H1 (cell line): ENCODE data around the gene C6orf58. TPM values are rescaled to one million over a fixed set of nuclear protein-coding genes. Genes with fewer than 3 reads are reported as not detected.

Experiments
- CTCF ChIA-PET: fragments of 300-600 bp; sonication (Branson Sonifier 250); formaldehyde crosslinking; loops from one replicate; lab custom pipeline; 2021; ENCODE audit not compliant: partially characterized antibody; lab: Charles Lee
- POLR2A ChIA-PET: fragments of 300-600 bp; sonication (Branson Sonifier 250); formaldehyde crosslinking; loops from one replicate; lab custom pipeline; 2021; ENCODE audit warnings: inconsistent platforms; ENCODE audit not compliant: partially characterized antibody; lab: Charles Lee
- DNase-seq, 2 experiments: peaks; one replicate each; pipeline versions ENCODE4 v3.0.0 to v3.0.0-alpha.2; 2010 to 2022; ENCODE audit warnings: low spot score in 2 of 2, low read depth in 1 of 2, mixed read lengths in 1 of 2
- FAIRE-seq: peaks from 2 replicates; lab custom pipeline; 2011; peaks lifted over from hg19 to GRCh38; lab: Jason Lieb, UNC
- H2AFZ ChIP-seq: 2 replicates; pipeline ENCODE4 v1.8.1; 2012; ENCODE audit warnings: low read length, inconsistent platforms
- H2AK5ac ChIP-seq: 2 replicates; pipeline ENCODE4 v1.6.1; 2013; ENCODE audit warnings: low read depth, low read length
- H2BK120ac ChIP-seq: replicated peaks from 2 replicates; pipeline ENCODE3; 2013; ENCODE audit warnings: low read depth, low read length, inconsistent platforms
- H2BK12ac ChIP-seq: 2 replicates; pipeline ENCODE4 v1.6.1; 2013; ENCODE audit warnings: low read depth, low read length
- H2BK15ac ChIP-seq: 2 replicates; pipeline ENCODE4 v1.6.1; 2013; ENCODE audit warnings: low read length
- H2BK20ac ChIP-seq: 2 replicates; pipeline ENCODE4 v1.6.1; 2013; ENCODE audit warnings: low read length
- H2BK5ac ChIP-seq: 2 replicates; pipeline ENCODE4 v1.6.1; 2013; ENCODE audit warnings: low read depth, low read length
- H3K14ac ChIP-seq: 2 replicates; pipeline ENCODE4 v1.6.1; 2013; ENCODE audit warnings: inconsistent platforms; ENCODE audit not compliant: insufficient read length
- H3K18ac ChIP-seq: 2 replicates; pipeline ENCODE4 v1.6.1; 2013; ENCODE audit warnings: low read length; ENCODE audit errors: extremely low read depth
- H3K23ac ChIP-seq: 2 replicates; pipeline ENCODE4 v1.6.1; 2013; ENCODE audit warnings: inconsistent platforms; ENCODE audit not compliant: insufficient read length
- H3K23me2 ChIP-seq: 2 replicates; pipeline ENCODE4 v1.6.1; 2013; ENCODE audit warnings: low read depth, low read length
- H3K27ac ChIP-seq: 2 replicates; pipeline ENCODE4 v1.6.1; 2011; ENCODE audit warnings: low read depth, low read length, inconsistent platforms
- H3K27me3 ChIP-seq, 4 experiments: replicated peaks in 1 of 4; 1 replicate in 1 of 4; 2 replicates in 3 of 4; pipeline versions ENCODE4 v1.6.1 to v1.8.1; 2011 to 2013; ENCODE audit warnings: low read length in 3 of 4, mild to moderate bottlenecking in 3 of 4, inconsistent platforms in 2 of 4, mixed read lengths in 2 of 4, moderate library complexity in 1 of 4; ENCODE audit not compliant: control insufficient read depth in 3 of 4, insufficient read depth in 3 of 4; ENCODE audit errors: extremely low read depth in 1 of 4
- H3K36me3 ChIP-seq, 4 experiments: 2 replicates each; pipeline versions ENCODE4 v1.6.1 to v1.8.1; 2011 to 2013; ENCODE audit warnings: mild to moderate bottlenecking in 4 of 4, low read length in 3 of 4, moderate library complexity in 2 of 4, control low read depth in 1 of 4, inconsistent platforms in 1 of 4; ENCODE audit not compliant: insufficient read depth in 4 of 4, control insufficient read depth in 2 of 4
- H3K4ac ChIP-seq: replicated peaks from 2 replicates; pipeline ENCODE3; 2013; ENCODE audit warnings: low read length, low read depth, mixed read lengths, inconsistent platforms; ENCODE audit not compliant: insufficient read length
- H3K4me1 ChIP-seq, 4 experiments: replicated peaks in 1 of 4; 1 replicate in 1 of 4; 2 replicates in 3 of 4; pipeline versions ENCODE4 v1.6.1 to v1.8.1; 2011 to 2013; ENCODE audit warnings: low read length in 3 of 4, inconsistent platforms in 2 of 4, mixed read lengths in 1 of 4; ENCODE audit not compliant: insufficient read depth in 4 of 4, control insufficient read depth in 3 of 4
- H3K4me2 ChIP-seq, 2 experiments: 2 replicates each; pipeline versions ENCODE4 v1.6.1 to v1.8.1; 2011 to 2013; ENCODE audit warnings: low read depth in 2 of 2, low read length in 2 of 2, control low read depth in 1 of 2, inconsistent platforms in 1 of 2, mild to moderate bottlenecking in 1 of 2; ENCODE audit not compliant: insufficient read depth in 1 of 2
- H3K4me3 ChIP-seq, 4 experiments: fragments of 200-600, 300-600 bp in 1 of 4; sonication (generic), shearing (Covaris generic), sonication (Bioruptor Twin) in 1 of 4; 2 replicates each; pipeline versions ENCODE4 v1.5.1 to v1.8.1; 2011 to 2016; ENCODE audit warnings: low read length in 4 of 4, low read depth in 3 of 4, control low read depth in 2 of 4, inconsistent platforms in 2 of 4, mild to moderate bottlenecking in 2 of 4, mixed read lengths in 1 of 4, moderate library complexity in 1 of 4; ENCODE audit not compliant: insufficient read depth in 2 of 4; ENCODE audit errors: extremely low read depth in 1 of 4
- H3K56ac ChIP-seq: replicated peaks from 2 replicates; pipeline ENCODE3; 2013; ENCODE audit warnings: low read depth, mild to moderate bottlenecking, mixed read lengths, low read length, inconsistent platforms; ENCODE audit not compliant: insufficient read length
- H3K79me1 ChIP-seq: 2 replicates; pipeline ENCODE4 v1.6.1; 2013; ENCODE audit warnings: low read depth, low read length, control low read depth
- H3K79me2 ChIP-seq, 2 experiments: 2 replicates each; pipeline versions ENCODE4 v1.6.1 to v1.8.1; 2012 to 2013; ENCODE audit warnings: low read length in 2 of 2, mild to moderate bottlenecking in 2 of 2, inconsistent platforms in 1 of 2; ENCODE audit not compliant: insufficient read depth in 2 of 2, control insufficient read depth in 1 of 2
- H3K9ac ChIP-seq, 4 experiments: replicated peaks in 1 of 4; 1 replicate in 1 of 4; 2 replicates in 3 of 4; pipeline versions ENCODE4 v1.6.1 to v1.8.1; 2011 to 2013; ENCODE audit warnings: low read depth in 3 of 4, low read length in 3 of 4, control low read depth in 2 of 4, mild to moderate bottlenecking in 2 of 4, moderate library complexity in 2 of 4, inconsistent platforms in 1 of 4; ENCODE audit errors: extremely low read depth in 1 of 4
- H3K9me3 ChIP-seq, 2 experiments: 2 replicates each; pipeline versions ENCODE4 v1.6.1 to v1.8.1; 2012 to 2013; ENCODE audit warnings: mild to moderate bottlenecking in 2 of 2, moderate library complexity in 2 of 2, control low read depth in 1 of 2, inconsistent platforms in 1 of 2, low read depth in 1 of 2, low read length in 1 of 2, mixed read lengths in 1 of 2; ENCODE audit not compliant: insufficient read depth in 2 of 2
- H4K20me1 ChIP-seq, 2 experiments: replicated peaks in 1 of 2; 2 replicates each; pipeline versions ENCODE3 to v1.8.1; 2011 to 2013; ENCODE audit warnings: inconsistent platforms in 2 of 2, low read length in 2 of 2, mild to moderate bottlenecking in 1 of 2; ENCODE audit not compliant: insufficient read depth in 2 of 2, control insufficient read depth in 1 of 2
- H4K5ac ChIP-seq: 2 replicates; pipeline ENCODE4 v1.6.1; 2013; ENCODE audit warnings: low read length, low read depth, mixed read lengths, inconsistent platforms; ENCODE audit not compliant: insufficient read length
- H4K8ac ChIP-seq: 2 replicates; pipeline ENCODE4 v1.8.0; 2013; ENCODE audit warnings: mild to moderate bottlenecking, moderate library complexity, low read length, inconsistent platforms; ENCODE audit not compliant: insufficient read depth; ENCODE audit errors: extremely low read depth
- H4K91ac ChIP-seq: replicated peaks from 2 replicates; pipeline ENCODE3; 2013; ENCODE audit warnings: low read length, mixed read lengths, inconsistent platforms; ENCODE audit not compliant: insufficient read length
- BRCA1 ChIP-seq: IDR thresholded peaks from 2 replicates; pipeline ENCODE4 v1.6.1; 2012; ENCODE audit warnings: low read depth, low read length, improper control_type of control experiment
- CREB1 ChIP-seq: IDR thresholded peaks from 2 replicates; pipeline ENCODE4 v1.6.1; 2012; ENCODE audit warnings: inconsistent platforms
- CTCF ChIP-seq, 3 experiments: IDR thresholded peaks; 1 replicate in 2 of 3; 2 replicates in 1 of 3; pipeline versions ENCODE4 v1.5.1 to v1.6.1; 2011; ENCODE audit warnings: low read length in 3 of 3, mild to moderate bottlenecking in 3 of 3, inconsistent platforms in 2 of 3, low read depth in 1 of 3, moderate library complexity in 1 of 3; ENCODE audit not compliant: insufficient read depth in 1 of 3; ENCODE audit errors: control extremely low read depth in 1 of 3
- EP300 ChIP-seq, 2 experiments: IDR thresholded peaks; 1 replicate in 1 of 2; 2 replicates in 1 of 2; pipeline ENCODE4 v1.6.1; 2011 to 2012; ENCODE audit warnings: low read depth in 2 of 2, low read length in 2 of 2, mild to moderate bottlenecking in 2 of 2, borderline replicate concordance in 1 of 2, inconsistent platforms in 1 of 2, moderate library complexity in 1 of 2
- HDAC2 ChIP-seq, 2 experiments: fragments of 300-600 bp in 1 of 2; sonication (generic) in 1 of 2; IDR thresholded peaks; 2 replicates each; pipeline ENCODE4 v1.6.1; 2011 to 2012; ENCODE audit warnings: low read depth in 2 of 2, low read length in 2 of 2, mild to moderate bottlenecking in 2 of 2, moderate library complexity in 2 of 2, borderline replicate concordance in 1 of 2, inconsistent platforms in 1 of 2
- KDM1A ChIP-seq: fragments of 200-600, 300-600 bp; sonication (generic); IDR thresholded peaks from 2 replicates; pipeline ENCODE4 v1.7.1; 2016; ENCODE audit warnings: mild to moderate bottlenecking, low read length, borderline replicate concordance
- NRF1 ChIP-seq: IDR thresholded peaks from 2 replicates; pipeline ENCODE4 v1.6.1; 2011; ENCODE audit warnings: mild to moderate bottlenecking, low read depth, low read length, improper control_type of control experiment
- POLR2AphosphoS5 ChIP-seq: IDR thresholded peaks from 2 replicates; pipeline ENCODE4 v1.6.1; 2011; ENCODE audit warnings: low read depth, low read length
- SIN3A ChIP-seq, 2 experiments: IDR thresholded peaks in 1 of 2; conservative IDR thresholded peaks in 1 of 2; 2 replicates each; pipeline ENCODE4 v1.6.1; 2011 to 2012; ENCODE audit warnings: low read length in 2 of 2, improper control_type of control experiment in 1 of 2, low read depth in 1 of 2, mild to moderate bottlenecking in 1 of 2
- SRF ChIP-seq: IDR thresholded peaks from 2 replicates; pipeline ENCODE4 v1.6.1; 2011; ENCODE audit warnings: mild to moderate bottlenecking, low read depth, low read length, moderate library complexity
- WGBS, 2 experiments: shearing (Covaris generic) in 1 of 2; methylation state at CpG; one replicate each; pipeline versions ENCODE4 v1.1.6 to v1.1.7; 2013 to 2015; ENCODE audit warnings: low lambda C conversion rate in 2 of 2, mixed read lengths in 2 of 2, inconsistent platforms in 1 of 2, low coverage in 1 of 2, missing lambda C conversion rate in 1 of 2; ENCODE audit not compliant: insufficient replicate concordance in 2 of 2, insufficient coverage in 1 of 2, insufficient read length in 1 of 2; ENCODE audit errors: extremely low coverage in 1 of 2, missing lambda C conversion rate in 1 of 2; 5-methylcytosine and 5-hydroxymethylcytosine counted together
- polyA plus RNA-seq, 7 experiments: library from polyadenylated mRNA; depleted of rRNA in 3 of 7; stranded (reverse) in 5 of 7; unstranded in 2 of 7; fragments of >200 nt in 5 of 7; fragments of 200-250 nt in 2 of 7; gene quantifications; 1 replicate in 5 of 7; 2 replicates in 1 of 7; 4 replicates in 1 of 7; pipeline versions ENCODE4 v1.2.1 to v1.2.3, GENCODE V29; 2011 to 2013; ENCODE audit warnings: missing spikeins in 2 of 7, mixed read lengths in 2 of 7
- total RNA-seq: library from RNA; stranded (reverse); fragmentation: NEBNext Ultra II Directional; extraction: Animal tissue kit (Norgen Biotek cat#: 25700); gene quantifications from 2 replicates; pipeline ENCODE4 v1.2.1, GENCODE V29; 2021

C6orf58 gene
- total and polyA plus RNA-seq, 2 of the 8 experiments (the other 6 are each of a cell fraction or from before 2014, with no cell fraction given): not detected

- Histone ChIP-seq H3K18ac (no peak overlapping the region), H3K23ac (no peak overlapping the region), H2BK20ac (no peak overlapping the region), H3K27ac (no peak overlapping the region), H4K8ac (no peak overlapping the region), H4K5ac (no peak overlapping the region), H3K14ac (no peak overlapping the region), H3K4me1 (peaks cover 0 to 3% (median 1%) of the 10 kb centered on the region in 4 experiments; a peak in 2 of 7 replicates), H3K4ac (no peak overlapping the region), H3K27me3 (no peaks in the 10 kb centered on the region), H2AFZ (no peak overlapping the region), H3K9me3 (no peaks in the 10 kb centered on the region), H2AK5ac (no peak overlapping the region), H3K9ac (no peak overlapping the region), H3K4me2 (no peak overlapping the region), H4K91ac (no peak overlapping the region), H3K56ac (no peak overlapping the region), H3K79me2 (no peaks in the 10 kb centered on the region), H2BK12ac (no peak overlapping the region), H3K36me3 (no peaks in the 10 kb centered on the region), H2BK120ac (no peak overlapping the region), H2BK5ac (no peak overlapping the region), H3K4me3 (no peak overlapping the region), H3K79me1 (no peaks in the 10 kb centered on the region), H3K23me2 (no peaks in the 10 kb centered on the region), H4K20me1 (no peaks in the 10 kb centered on the region), H2BK15ac (no peak overlapping the region)
- FAIRE-seq (no peak), DNase-seq (no peak)
- WGBS, 2 experiments: 75% methylated on average over 3 of the region's 3 CpGs; no CpG with 5 or more reads in 1 of the 2 experiments
- CTCF ChIA-PET: interaction anchor here (2.0 to 2.2 kb wide), 2 partner anchors 33 kb away, joined by 6 to 9 read pairs; no protein-coding TSS in a partner anchor
- POLR2A ChIA-PET: no interaction called here
- TF ChIP-seq NRF1 (no peak), EP300 (IDR thresholded peaks at IDR 0.05; ENCODE audit: borderline replicate concordance in 1 of 2, low read depth in 2 of 2, low read length in 2 of 2) (no peak), HDAC2 (IDR thresholded peaks at IDR 0.05; ENCODE audit: borderline replicate concordance in 1 of 2, low read depth in 2 of 2, low read length in 2 of 2) (no peak), BRCA1 (no peak), SRF (no peak), SIN3A (conservative IDR thresholded peaks at IDR 0.05 in 1 of 2, IDR thresholded peaks at IDR 0.05 in 1 of 2; ENCODE audit: low read depth in 1 of 2, low read length in 2 of 2) (no peak), POLR2AphosphoS5 (no peak), CTCF (IDR thresholded peaks at IDR 0.05; ENCODE audit: control extremely low read depth in 1 of 3, insufficient read depth in 1 of 3, low read depth in 1 of 3, low read length in 3 of 3) (no peak), CREB1 (no peak), KDM1A (no peak)
Observed at GRCh38 chr6:127608554-127609270, 31.7 kb downstream of the C6orf58 start.
